Ectodermal cell (in vitro differentiated cells): ENCODE data around the gene MYD88.
"Not testable (repeated sequence)": the region's sequence is repeated elsewhere in the genome, so short reads cannot be mapped to it uniquely, and the experiment has no call there.

ENCODE experiments used
- H3K27ac ChIP-seq: 2 replicates; pipeline ENCODE4 v1.7.0; 2013; ENCODE audit warnings: mild to moderate bottlenecking, low read depth, low read length; ENCODE audit not compliant: insufficient read depth, poor library complexity, severe bottlenecking
- H3K27me3 ChIP-seq: 2 replicates; pipeline ENCODE4 v1.7.0; 2013; ENCODE audit warnings: mild to moderate bottlenecking, low read length; ENCODE audit not compliant: insufficient read depth, control insufficient read depth, poor library complexity, severe bottlenecking
- H3K36me3 ChIP-seq: one replicate; pipeline ENCODE4 v1.7.0; 2013; ENCODE audit warnings: low read length; ENCODE audit not compliant: control insufficient read depth, insufficient read depth
- H3K4me1 ChIP-seq: one replicate; pipeline ENCODE4 v1.7.0; 2013; ENCODE audit warnings: low read length; ENCODE audit not compliant: control insufficient read depth, insufficient read depth
- H3K4me3 ChIP-seq: 2 replicates; pipeline ENCODE4 v1.7.0; 2013; ENCODE audit warnings: low read depth, low read length, control low read depth; ENCODE audit not compliant: insufficient read depth
- H3K9me3 ChIP-seq: 2 replicates; pipeline ENCODE4 v1.7.0; 2013; ENCODE audit warnings: mild to moderate bottlenecking, low read length, moderate library complexity; ENCODE audit not compliant: control insufficient read depth
- WGBS, 2 experiments: methylation state at CpG; one replicate each; pipeline ENCODE4 v1.1.7; 2013; ENCODE audit warnings: missing lambda C conversion rate in 2 of 2; 5-methylcytosine and 5-hydroxymethylcytosine counted together

MYD88 gene

DNA sequence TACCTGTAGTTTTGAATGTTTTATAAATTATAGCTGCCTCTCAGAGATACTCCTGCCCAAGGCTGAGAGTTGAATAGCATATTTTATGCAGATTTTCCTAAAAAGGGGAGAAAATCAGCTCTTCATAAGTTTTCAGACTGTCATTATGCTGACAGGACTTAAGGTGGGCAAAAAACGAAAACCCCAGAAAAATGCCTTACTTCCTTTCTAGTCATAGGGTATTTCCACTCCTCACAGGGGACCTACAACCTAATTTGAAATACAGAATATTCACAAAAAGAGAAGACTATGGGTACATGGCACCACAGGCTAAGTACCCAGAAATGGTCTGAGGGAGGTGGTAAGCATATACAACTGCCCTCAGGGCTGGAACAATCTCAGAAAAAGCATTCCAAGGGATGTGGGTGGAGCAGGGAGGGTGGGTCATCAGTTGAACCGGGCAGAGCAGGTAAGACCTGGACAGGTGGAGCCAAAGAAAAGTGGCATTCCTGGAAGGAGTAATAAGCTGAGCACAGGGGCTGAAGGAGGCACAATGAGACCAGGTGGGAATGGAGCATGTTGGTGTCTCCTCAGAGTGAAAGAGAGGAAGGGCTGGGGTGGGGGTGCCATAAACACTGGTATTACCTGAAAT lies 16.3 kb downstream of the MYD88 start:
- 78% methylated on average over 2 of the region's 2 CpGs for WGBS, 2 experiments
- Histone ChIP-seq H3K27me3 (no peaks in the 10 kb centered on the region), H3K4me3 (no peak overlapping the region), H3K36me3 (no peaks in the 10 kb centered on the region), H3K4me1 (no peaks in the 10 kb centered on the region), H3K27ac (no peak overlapping the region), H3K9me3 (no peaks in the 10 kb centered on the region)

DNA sequence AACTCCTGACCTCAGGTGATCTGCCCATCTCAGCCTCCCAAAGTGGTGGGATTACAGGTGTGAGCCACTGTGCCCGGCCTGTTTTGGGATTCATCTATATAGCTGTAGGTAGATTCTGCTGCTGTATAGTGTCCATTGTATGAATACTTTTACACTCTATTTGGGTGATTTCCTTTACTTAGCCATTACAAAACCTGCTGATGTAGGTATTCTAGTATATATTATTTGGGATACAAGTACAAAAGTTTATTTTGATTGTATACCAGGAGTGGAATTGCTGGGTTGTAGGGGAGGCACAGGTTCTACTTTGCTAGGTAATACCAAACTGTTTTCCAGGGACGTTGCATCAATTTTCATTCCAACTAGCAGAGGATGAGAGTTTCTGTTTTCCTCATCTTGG lies 17.4 kb downstream of the MYD88 start:
- H3K36me3 ChIP-seq: no peaks in the 10 kb centered on the region
- H3K27me3 ChIP-seq: no peaks in the 10 kb centered on the region
- H3K27ac ChIP-seq: no peak overlapping the region
- H3K9me3 ChIP-seq: no peaks in the 10 kb centered on the region
- H3K4me1 ChIP-seq: no peaks in the 10 kb centered on the region
- no peak overlapping the region for H3K4me3 ChIP-seq
- WGBS, 2 experiments: 86 to 89% methylated on average over 2 of the region's 2 CpGs

DNA sequence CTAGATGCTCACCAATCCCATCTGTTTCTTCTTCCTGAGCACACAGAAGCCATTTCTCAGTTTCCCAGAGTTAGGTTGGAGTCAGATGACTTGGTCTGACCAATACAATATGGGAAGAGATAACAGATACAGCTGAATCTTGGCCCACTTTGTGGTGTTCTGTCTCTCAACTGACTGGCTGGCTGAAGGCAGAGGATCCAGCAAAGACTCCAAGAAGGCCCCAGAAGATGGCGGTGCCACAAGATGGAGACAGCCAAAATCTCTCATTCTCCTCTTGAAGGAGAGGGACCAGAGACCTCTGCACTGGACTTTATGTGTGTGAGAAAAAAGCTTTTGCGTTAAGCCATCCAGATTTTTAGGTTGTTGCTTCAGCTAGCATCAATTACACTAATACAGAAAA lies 18.7 kb downstream of the MYD88 start:
- Histone ChIP-seq H3K36me3 (no peaks in the 10 kb centered on the region), H3K9me3 (no peaks in the 10 kb centered on the region), H3K4me1 (no peaks in the 10 kb centered on the region), H3K4me3 (no peak overlapping the region), H3K27ac (no peak overlapping the region), H3K27me3 (no peaks in the 10 kb centered on the region)
- WGBS, 2 experiments: 93 to 95% methylated on average over 2 of the region's 2 CpGs

DNA sequence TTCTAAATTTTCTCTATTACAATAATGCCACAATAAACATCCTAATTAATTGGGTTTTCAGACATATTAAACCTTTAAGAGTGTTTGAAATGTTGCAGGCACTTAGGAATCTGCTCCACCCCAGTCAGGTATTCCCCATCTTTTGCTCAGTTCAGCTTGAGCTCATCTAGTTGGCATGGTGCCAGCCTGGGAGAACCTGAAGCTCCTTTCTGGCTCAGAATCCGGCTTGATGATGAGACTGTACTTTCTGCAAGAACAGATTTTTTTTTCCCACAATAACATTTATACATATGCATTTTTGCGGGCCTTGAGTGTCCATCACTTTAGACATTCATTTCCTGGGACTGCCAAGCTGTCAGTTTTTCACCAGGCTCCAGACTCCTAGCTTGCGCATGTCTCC lies 19.1 kb downstream of the MYD88 start:
- H3K27me3 ChIP-seq: no peaks in the 10 kb centered on the region
- WGBS, 2 experiments: 89 to 90% methylated on average over 3 of the region's 3 CpGs
- no peak overlapping the region for H3K4me3 ChIP-seq
- no peaks in the 10 kb centered on the region for H3K9me3 ChIP-seq
- H3K4me1 ChIP-seq: no peaks in the 10 kb centered on the region
- H3K27ac ChIP-seq: no peak overlapping the region
- no peaks in the 10 kb centered on the region for H3K36me3 ChIP-seq

DNA sequence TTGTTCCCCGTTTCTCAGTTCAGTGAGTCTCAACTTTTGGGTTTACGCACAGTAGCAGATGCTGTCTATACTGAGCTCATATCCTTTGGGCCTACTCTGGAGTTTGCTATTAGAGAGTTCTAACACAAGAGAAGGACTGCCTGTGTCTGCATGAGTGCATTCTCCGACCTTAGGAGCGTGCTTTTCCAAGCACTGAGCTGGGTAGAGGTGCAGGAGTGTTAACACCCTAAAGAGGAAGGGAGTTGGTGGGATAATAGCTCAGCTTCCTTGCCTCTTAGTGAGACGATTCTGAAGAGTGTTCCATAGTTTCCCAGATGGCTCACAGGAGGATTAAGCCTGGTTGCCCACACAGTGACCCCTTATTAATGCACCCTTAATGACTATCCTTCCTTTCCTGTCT lies 20.0 kb downstream of the MYD88 start:
- Histone ChIP-seq H3K4me1 (no peaks in the 10 kb centered on the region), H3K27me3 (no peaks in the 10 kb centered on the region), H3K4me3 (no peak overlapping the region), H3K9me3 (no peaks in the 10 kb centered on the region), H3K36me3 (no peaks in the 10 kb centered on the region), H3K27ac (no peak overlapping the region)
- WGBS, 2 experiments: 87 to 91% methylated on average over 5 of the region's 5 CpGs

DNA sequence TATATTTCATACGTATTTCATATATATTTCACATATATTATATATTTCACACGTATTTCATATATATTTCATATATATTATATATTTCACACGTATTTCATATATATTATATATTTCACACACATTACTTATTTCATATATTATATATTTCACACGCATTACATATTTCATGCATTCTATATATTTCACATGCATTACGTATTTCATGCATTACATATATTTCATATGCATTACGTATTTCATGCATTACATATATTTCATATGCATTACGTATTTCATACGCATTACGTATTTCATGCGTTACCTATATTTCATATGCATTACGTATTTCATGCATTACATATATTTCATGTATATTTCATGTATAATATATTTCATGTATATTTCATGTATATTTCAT lies 22.2 kb downstream of the MYD88 start:
- not testable (repeated sequence) for H3K4me3 ChIP-seq, H3K27me3 ChIP-seq, H3K9me3 ChIP-seq, H3K27ac ChIP-seq, H3K36me3 ChIP-seq, H3K4me1 ChIP-seq
- 97 to 98% methylated on average over 7 to 8 of the region's 11 CpGs for WGBS, 2 experiments

DNA sequence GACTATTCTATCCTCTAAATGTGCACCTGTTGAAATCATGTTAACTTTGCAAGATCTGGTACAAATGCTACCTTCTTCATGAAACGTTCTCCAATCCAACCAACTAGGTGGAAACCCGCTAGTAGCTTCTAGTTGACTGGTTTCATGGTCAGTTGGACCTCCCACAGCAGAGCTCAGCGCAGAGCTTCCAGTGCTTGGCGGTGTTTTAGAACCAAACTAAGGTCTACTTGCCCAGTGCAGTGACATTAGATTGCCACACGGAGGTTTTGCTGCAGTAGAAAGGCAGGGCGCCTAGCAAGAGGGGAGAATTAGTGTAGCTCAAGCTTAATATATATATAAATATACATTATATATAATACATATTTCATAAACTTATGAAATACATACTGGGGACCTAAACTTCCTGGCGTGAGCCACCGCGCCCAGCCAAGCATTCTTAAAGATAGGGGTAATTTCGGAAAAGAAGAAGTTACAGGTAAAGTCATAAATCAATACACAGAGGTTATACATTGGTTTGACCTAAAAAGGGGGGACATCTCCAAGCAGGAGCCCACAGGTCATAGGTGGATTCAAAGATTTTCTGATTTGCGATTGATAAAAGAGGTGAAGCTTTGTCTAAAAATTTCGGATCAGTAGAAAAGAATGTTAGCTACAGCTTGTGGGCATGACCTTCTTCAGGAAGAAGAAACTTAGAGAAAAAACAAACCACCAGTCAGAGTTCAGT lies 24.8 kb downstream of the MYD88 start:
- WGBS, 2 experiments: 85 to 88% methylated on average over 11 of the region's 12 CpGs
- Histone ChIP-seq H3K4me1 (no peaks in the 10 kb centered on the region), H3K27ac (no peak overlapping the region), H3K36me3 (no peaks in the 10 kb centered on the region), H3K27me3 (no peaks in the 10 kb centered on the region), H3K9me3 (no peaks in the 10 kb centered on the region), H3K4me3 (no peak overlapping the region)

DNA sequence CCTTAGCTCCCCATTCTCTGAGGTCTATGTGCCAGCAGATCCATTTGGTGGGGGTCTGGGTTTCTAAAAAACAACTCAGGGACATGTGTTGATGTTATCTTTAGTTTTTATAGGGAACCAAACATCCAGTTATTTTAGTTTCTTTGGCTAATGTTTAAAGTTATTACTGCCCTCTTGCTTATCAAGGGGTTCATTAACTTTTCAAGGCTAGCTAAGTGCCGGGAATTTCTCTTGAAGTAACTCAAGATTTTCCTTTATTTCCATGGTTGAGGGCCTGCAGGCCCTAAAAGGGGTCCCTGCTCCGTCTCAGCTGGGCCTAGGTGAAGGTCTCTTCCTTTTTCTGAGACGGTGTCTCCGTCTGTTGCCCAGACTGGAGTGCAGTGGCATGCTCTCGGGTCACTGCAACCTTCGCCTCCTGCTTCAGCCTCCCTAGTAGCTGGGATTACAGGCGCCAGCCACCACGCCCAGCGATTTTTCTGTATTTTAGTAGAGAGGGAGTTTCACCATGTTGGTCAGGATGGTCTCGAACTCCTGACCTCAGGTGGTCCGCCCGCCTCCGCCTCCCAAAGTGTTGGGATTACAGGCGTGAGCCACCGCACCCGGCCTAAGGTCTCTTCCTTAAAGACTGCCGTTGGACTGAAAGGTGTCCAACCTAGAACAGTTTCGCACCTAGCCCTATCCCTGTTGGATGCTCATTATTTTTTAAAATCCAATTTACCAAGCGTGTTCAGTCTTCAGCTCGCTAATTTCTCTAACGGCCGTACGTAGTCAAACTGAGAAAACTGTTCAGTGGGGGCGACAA lies 25.6 kb downstream of the MYD88 start:
- 86 to 88% methylated on average over 24 of the region's 24 CpGs for WGBS, 2 experiments
- H3K27ac ChIP-seq: no peak overlapping the region
- no peaks in the 10 kb centered on the region for H3K36me3 ChIP-seq
- no peaks in the 10 kb centered on the region for H3K9me3 ChIP-seq
- no peaks in the 10 kb centered on the region for H3K4me1 ChIP-seq
- H3K4me3 ChIP-seq: peak overlapping the region; percentile 79
- no peaks in the 10 kb centered on the region for H3K27me3 ChIP-seq

DNA sequence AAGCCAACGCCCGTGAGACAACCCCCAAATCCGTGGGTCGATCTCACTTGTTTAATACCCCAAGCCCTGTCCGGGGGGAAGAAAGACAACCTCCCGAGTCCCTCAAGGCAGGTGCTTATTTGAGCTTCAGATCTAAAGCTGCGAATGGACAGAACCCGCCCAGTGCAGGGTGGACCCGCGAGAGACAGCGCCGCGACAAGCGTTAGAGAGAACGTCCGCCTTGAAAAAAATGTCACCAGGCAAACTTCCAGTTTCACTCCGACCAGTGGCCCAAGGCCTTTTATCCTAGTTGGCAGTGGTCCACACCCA lies 26.1 kb downstream of the MYD88 start:
- Histone ChIP-seq H3K27me3 (no peaks in the 10 kb centered on the region), H3K4me1 (no peaks in the 10 kb centered on the region), H3K36me3 (no peaks in the 10 kb centered on the region), H3K27ac (peak overlapping the region; percentile 94), H3K4me3 (peak overlapping the region; percentile 79), H3K9me3 (no peaks in the 10 kb centered on the region)
- WGBS, 2 experiments: 17 to 20% methylated on average over 17 of the region's 17 CpGs

DNA sequence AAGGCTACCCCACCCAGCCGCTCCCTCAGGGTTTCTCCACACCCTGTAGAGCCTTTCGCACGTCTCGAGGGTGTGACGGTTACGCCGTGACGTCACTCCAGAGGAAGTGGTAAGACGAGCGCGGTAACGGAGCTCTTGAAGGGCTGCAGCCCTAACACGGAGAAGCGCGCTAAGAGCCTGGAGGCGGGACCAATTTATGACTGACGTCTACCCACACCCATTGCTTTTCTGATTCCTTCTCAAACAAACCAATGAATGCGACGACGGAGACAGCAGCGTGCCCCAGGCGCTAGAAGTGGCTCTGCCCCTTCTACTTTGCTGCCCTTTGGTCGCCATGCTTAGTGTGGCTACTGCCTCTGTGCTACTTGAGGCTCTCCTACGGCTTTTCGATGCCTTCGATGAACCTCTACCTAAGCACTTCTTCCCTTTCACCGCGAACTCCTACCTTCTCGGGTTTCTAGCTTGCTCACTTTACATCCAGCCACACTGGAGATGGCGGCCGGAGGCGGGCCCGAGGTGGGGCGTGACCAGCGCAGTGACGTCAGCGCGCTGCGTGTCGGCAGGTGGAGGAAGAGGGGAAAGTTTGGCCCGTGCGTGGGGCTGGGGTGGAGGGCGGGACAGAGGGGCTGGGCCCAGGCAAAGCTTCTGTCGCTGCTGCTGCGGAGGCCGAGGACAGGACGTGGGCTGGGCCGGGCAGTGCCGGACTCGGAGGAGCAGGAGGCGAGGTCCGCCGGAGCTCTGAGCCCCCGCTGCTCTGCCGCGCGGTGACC lies 26.7 kb downstream of the MYD88 start, which contains the start of gene OXSR1:
TSS of gene OXSR1 (plus strand) at position 586 of the 770 bp plus-strand sequence. CDS start 340 bp downstream, outside the sequence.
- 0% methylated on average over 57 of the region's 57 CpGs for WGBS, 2 experiments
- no peaks in the 10 kb centered on the region for H3K27me3 ChIP-seq
- no peaks in the 10 kb centered on the region for H3K9me3 ChIP-seq
- H3K4me3 ChIP-seq: peak within 1 kb of the TSS; percentile 79
- H3K27ac ChIP-seq: peak within 1 kb of the TSS; percentile 94
- H3K4me1 ChIP-seq: no peaks in the 10 kb centered on the region
- no peaks in the 10 kb centered on the region for H3K36me3 ChIP-seq
